Activated CD8-positive, alpha-beta memory T cell treated with anti-CD3 and anti-CD28 coated beads, Interleukin-2, amount 10 ng/mL, durations not matched to agents 7 days and 5 days (primary cell): Measurements from ENCODE around the gene IRAK2. TPM values are rescaled to one million over a fixed set of nuclear protein-coding genes. Genes with fewer than 3 reads are reported as not detected.
"Not testable (repeated sequence)": the region's sequence is repeated elsewhere in the genome, so short reads cannot be mapped to it uniquely, and the experiment has no call there.

Source experiments
- ATAC-seq: fragments of 150-1000 bp; cut with Tn5 transposase; one replicate; pipeline ENCODE4 v1.10.0; 2021; ENCODE audit warnings: moderate library complexity
- CTCF ChIA-PET: fragments of 350-600 bp; sonication (Branson Sonifier 250); formaldehyde crosslinking; loops from one replicate; lab custom pipeline; 2021; ENCODE audit warnings: antibody characterized with exemption; lab: Charles Lee
- DNase-seq: peaks from one replicate; pipeline ENCODE4 v3.0.0-alpha.2; 2020
- H3K27ac Mint-ChIP-seq: one replicate; pipeline ENCODE4 v1.8.0; 2021; ENCODE audit warnings: mild to moderate bottlenecking, mixed read lengths
- H3K27me3 Mint-ChIP-seq: one replicate; pipeline ENCODE4 v1.8.0; 2021; ENCODE audit warnings: mixed read lengths
- H3K36me3 Mint-ChIP-seq: one replicate; pipeline ENCODE4 v1.8.0; 2021; ENCODE audit warnings: mild to moderate bottlenecking, mixed read lengths
- H3K4me1 Mint-ChIP-seq: one replicate; pipeline ENCODE4 v1.8.0; 2021; ENCODE audit warnings: mixed read lengths
- H3K4me3 Mint-ChIP-seq: one replicate; pipeline ENCODE4 v1.8.0; 2021; ENCODE audit warnings: mild to moderate bottlenecking, moderate library complexity, mixed read lengths
- H3K9me3 Mint-ChIP-seq: one replicate; pipeline ENCODE4 v1.8.0; 2022; ENCODE audit warnings: low read depth, mixed read lengths
- total RNA-seq, 2 experiments: library from RNA; stranded (reverse); gene quantifications; one replicate each; pipeline ENCODE4 v1.2.3, GENCODE V29; 2021

The IRAK2 gene
- total RNA-seq, 2 experiments from 2014 or later, result 3.0 to 9.1 TPM

DNA sequence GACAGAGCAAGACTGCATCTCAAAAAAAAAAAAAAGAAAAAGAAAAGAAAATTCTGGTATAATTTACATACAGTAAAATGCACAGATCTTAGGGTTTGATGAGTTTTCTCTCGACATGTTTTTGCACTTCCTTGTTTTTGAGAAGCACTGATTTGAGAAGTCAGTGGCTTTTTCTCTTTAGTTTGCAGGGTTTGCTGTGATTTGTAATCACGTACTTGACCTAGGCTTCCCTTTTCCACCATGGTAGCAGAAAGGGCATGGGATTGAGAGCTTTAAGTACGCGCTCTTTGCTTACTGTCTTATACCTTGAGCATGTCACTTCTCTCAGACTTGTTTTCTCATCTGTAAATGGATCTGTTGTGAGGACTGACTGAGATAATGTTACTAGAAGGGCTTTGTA is 19.0 kb upstream of the IRAK2 start:
- ATAC-seq, result no peak
- peak overlapping the region; percentile 36 for H3K4me3 Mint-ChIP-seq
- no peak for DNase-seq
- H3K4me1 Mint-ChIP-seq, result peaks cover 36% of the 10 kb centered on the region
- peak overlapping the region; percentile 52 for H3K27ac Mint-ChIP-seq
- no peaks in the 10 kb centered on the region for H3K9me3 Mint-ChIP-seq
- H3K36me3 Mint-ChIP-seq, result peaks cover 39% of the 10 kb centered on the region
- no peaks in the 10 kb centered on the region for H3K27me3 Mint-ChIP-seq
- CTCF ChIA-PET, result interaction anchor here (0.8 kb wide), 1 partner anchor 124 kb away, joined by 3 read pairs; no protein-coding TSS in a partner anchor

DNA sequence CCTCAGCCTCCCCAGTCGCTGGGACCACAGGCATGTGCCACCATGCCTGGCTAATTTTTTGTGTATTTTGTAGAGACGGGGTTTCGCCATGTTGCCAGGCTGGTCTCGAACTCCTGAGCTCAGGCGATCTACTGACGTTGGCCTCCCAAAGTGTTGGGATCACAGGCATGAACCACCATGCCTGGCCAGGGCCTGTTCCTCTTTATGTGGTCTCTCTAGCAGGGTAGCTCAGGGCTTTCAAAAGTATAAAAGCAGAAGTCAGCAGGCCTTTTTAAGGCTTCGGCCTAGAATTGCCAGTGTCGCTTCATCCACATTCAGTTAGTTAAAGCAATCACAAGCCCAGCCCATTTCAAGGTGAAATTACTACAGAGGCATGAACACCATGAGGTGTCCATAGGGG is 15.5 kb upstream of the IRAK2 start:
- H3K27me3 Mint-ChIP-seq, result no peaks in the 10 kb centered on the region
- peaks cover 20% of the 10 kb centered on the region for H3K4me1 Mint-ChIP-seq
- CTCF ChIA-PET, result interaction anchor here (1.3 kb wide), 1 partner anchor 12 kb away, joined by 3 read pairs; no protein-coding TSS in a partner anchor
- no peak overlapping the region for H3K27ac Mint-ChIP-seq
- H3K9me3 Mint-ChIP-seq, result no peaks in the 10 kb centered on the region
- H3K4me3 Mint-ChIP-seq, result no peak overlapping the region
- H3K36me3 Mint-ChIP-seq, result peaks cover 49% of the 10 kb centered on the region
- ATAC-seq, result no peak
- DNase-seq, result no peak

DNA sequence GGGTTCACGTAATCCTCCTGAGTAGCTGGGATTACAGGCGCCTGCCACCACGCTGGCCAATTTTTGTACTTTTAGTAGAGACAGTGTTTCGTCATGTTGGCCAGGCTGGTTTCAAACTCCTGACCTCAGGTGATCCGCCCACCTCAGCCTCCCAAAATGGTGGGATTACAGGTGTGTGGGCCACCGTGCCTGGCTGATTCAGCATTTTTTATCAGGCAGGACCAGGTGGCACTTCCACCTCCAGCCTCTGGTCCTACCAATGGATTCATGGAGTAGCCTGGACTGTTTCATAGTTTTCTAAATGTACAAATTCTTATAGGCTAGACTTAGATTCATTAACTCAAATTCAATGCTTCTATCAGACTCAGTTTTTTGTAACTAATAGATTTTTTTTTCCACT is 13.7 kb upstream of the IRAK2 start:
- ATAC-seq, result no peak
- no peak overlapping the region for H3K27ac Mint-ChIP-seq
- no peak for DNase-seq
- peaks cover 11% of the 10 kb centered on the region for H3K4me1 Mint-ChIP-seq
- no peak overlapping the region for H3K4me3 Mint-ChIP-seq
- CTCF ChIA-PET, result interaction anchor here (2.3 kb wide), 1 partner anchor 14 kb away, joined by 8 read pairs; the partner anchor contains the start of gene IRAK2
- H3K36me3 Mint-ChIP-seq, result peaks cover 46% of the 10 kb centered on the region
- no peaks in the 10 kb centered on the region for H3K27me3 Mint-ChIP-seq
- no peaks in the 10 kb centered on the region for H3K9me3 Mint-ChIP-seq

DNA sequence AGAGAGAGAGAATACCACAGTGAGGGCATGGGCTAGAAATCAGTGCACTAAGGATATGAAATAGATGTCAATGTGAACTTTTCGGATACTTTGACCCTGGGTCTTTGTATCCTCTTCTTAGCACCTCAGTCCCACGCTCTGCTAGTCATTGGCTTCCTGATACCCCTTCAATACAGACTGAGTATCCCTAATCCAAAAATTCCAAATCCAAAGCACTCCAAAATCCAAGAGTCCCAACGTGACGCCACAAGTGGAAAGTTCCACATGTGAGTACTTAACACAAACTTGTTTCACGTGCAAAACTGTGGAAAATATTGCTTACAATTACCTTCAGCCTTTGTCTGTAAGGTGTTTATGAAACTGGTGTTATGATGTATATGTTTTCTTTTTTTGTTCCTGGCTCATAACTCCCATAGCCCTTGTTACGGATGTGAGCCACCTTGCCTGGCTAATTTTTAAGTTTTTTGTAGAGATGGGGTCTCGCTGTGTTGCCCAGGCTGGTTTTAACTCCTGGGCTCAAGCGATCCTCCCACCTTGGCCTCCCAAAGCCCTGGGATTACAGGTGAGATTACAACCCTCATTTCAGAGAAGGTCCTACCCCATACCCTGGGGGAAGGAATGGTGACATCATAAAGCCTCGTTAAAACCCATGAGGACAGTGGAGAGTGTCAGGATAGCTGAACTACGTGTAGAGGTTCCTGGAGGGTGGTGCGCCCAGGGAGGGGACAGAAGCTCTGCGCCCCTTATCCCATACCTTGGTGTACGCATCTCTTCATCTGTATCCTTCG is 10.2 kb upstream of the IRAK2 start:
- H3K27me3 Mint-ChIP-seq, result no peaks in the 10 kb centered on the region
- peaks cover 34% of the 10 kb centered on the region for H3K36me3 Mint-ChIP-seq
- no peak for DNase-seq
- CTCF ChIA-PET, result no interaction called here
- no peak overlapping the region for H3K4me3 Mint-ChIP-seq
- H3K27ac Mint-ChIP-seq, result no peak overlapping the region
- no peak for ATAC-seq
- peaks cover 2% of the 10 kb centered on the region for H3K4me1 Mint-ChIP-seq
- no peaks in the 10 kb centered on the region for H3K9me3 Mint-ChIP-seq

DNA sequence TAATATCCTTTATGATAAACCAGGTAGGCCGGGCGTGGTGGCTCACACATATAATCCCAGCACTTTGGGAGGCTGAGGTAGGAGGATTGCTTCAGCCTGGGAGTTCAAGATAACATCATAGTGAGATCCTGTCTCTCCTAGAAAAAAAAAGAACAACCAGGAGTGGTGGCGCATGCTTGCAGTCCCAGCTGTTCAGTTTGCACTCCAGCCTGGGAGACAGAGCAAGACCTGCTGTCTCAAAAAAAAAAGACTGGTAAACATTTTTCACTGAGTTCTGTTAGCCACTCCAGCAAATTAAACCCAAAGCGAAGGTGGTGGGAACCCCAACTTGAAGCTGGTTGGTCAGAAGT is 9.6 kb upstream of the IRAK2 start:
- Mint-ChIP-seq H3K9me3 (no peaks in the 10 kb centered on the region), H3K27ac (no peak overlapping the region), H3K27me3 (no peaks in the 10 kb centered on the region), H3K4me3 (no peak overlapping the region), H3K4me1 (no peaks in the 10 kb centered on the region), H3K36me3 (peaks cover 29% of the 10 kb centered on the region)
- CTCF ChIA-PET, result no interaction called here
- no peak for ATAC-seq
- no peak for DNase-seq

DNA sequence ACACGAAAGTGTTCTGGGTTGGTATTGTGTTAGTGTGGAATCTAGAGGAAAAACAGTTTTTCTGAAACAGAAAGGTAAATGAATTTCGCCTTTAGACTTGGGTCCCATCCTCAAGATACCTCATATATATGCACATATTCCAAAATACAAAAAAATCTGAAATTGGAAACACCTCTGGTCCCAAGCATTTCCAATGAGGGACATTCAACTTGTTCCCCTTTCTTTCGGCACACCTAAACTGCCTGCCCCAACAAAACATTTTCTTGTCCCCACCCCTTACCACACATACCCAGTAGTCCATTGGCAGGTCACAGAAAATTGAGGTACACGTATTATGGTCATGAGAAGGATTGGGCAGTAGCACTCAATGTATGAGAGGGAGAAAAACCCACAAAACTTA is 9.1 kb upstream of the IRAK2 start:
- CTCF ChIA-PET, result no interaction called here
- Mint-ChIP-seq H3K27me3 (no peaks in the 10 kb centered on the region), H3K4me1 (no peaks in the 10 kb centered on the region), H3K27ac (no peak overlapping the region), H3K9me3 (no peaks in the 10 kb centered on the region), H3K4me3 (no peak overlapping the region), H3K36me3 (peaks cover 23% of the 10 kb centered on the region)
- ATAC-seq, result no peak
- DNase-seq, result no peak

DNA sequence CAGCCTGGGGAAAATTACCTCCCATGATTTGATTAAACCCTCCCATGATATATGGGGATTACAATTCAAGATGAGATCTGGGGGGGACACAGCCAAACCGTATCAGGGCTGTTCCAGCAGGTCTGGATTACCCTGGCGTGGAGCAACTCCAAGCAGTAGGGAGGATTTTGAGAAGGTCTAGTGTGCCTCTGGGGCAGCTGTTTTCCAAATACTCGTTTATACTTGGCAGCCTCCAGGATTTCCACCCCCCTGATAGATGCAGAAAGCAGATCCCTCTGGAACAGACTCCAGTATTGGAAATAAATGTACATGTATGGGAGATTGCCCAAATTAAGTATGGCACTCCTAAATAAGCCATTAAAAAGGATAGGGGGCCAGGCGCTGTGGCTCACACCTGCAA is 7.7 kb upstream of the IRAK2 start:
- CTCF ChIA-PET, result interaction anchor here (0.9 kb wide), 1 partner anchor 65 kb away, joined by 3 read pairs; no protein-coding TSS in a partner anchor
- Mint-ChIP-seq H3K9me3 (no peaks in the 10 kb centered on the region), H3K27ac (no peak overlapping the region), H3K27me3 (no peaks in the 10 kb centered on the region), H3K4me1 (no peaks in the 10 kb centered on the region), H3K4me3 (no peak overlapping the region), H3K36me3 (peaks cover 13% of the 10 kb centered on the region)
- no peak for DNase-seq
- no peak for ATAC-seq

DNA sequence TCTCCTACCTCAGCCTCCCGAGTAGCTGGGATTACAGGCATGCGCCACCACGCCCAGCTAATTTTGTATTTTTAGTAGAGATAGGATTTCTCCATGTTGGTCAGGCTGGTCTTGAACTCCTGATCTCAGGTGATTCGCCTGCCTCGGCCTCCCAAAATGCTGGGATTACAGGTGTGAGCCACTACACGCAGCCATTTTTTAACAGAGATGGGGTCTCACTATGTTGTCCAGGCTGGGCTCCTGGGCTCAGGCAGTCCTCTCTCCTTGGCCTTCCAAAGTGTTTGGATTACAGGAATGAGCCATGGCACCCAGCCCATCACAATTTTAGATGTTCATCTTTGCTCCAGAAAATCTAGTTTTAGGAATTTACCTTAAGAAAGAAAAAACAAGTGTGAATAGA is 6.2 kb upstream of the IRAK2 start:
- CTCF ChIA-PET, result interaction anchor here (0.7 kb wide), 1 partner anchor 18 kb away, joined by 3 read pairs; no protein-coding TSS in a partner anchor

DNA sequence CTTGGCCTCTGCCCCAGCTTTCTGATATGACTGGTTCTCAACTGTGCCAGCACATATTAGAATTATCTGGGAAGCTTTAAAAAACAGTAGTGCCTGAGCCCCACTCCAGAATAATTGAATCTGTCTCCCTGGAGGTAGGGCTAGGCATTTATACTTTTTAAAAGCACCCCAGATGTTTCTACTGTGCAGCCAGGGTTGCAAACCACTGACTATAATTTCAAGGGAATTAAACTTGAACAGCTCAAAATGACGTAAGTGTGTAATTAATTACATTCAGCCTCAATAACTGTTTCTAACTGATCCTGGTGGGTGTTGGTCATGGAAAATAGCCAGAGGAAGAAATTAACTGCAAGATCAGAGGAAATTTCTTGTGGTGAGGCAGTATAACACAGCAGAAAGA is 4.4 kb upstream of the IRAK2 start:
- CTCF ChIA-PET, result interaction anchor here (0.8 to 1.2 kb wide), 3 partner anchors 11 to 102 kb away, joined by 3 to 6 read pairs (median 5); partner anchors contain the start of gene TATDN2

More for the DNA sequence above, 6.2 kb upstream of the IRAK2 start:
- H3K9me3 Mint-ChIP-seq, H3K27me3 Mint-ChIP-seq, H3K4me3 Mint-ChIP-seq, H3K36me3 Mint-ChIP-seq, DNase-seq, H3K27ac Mint-ChIP-seq, ATAC-seq, H3K4me1 Mint-ChIP-seq: not testable (repeated sequence)

DNA sequence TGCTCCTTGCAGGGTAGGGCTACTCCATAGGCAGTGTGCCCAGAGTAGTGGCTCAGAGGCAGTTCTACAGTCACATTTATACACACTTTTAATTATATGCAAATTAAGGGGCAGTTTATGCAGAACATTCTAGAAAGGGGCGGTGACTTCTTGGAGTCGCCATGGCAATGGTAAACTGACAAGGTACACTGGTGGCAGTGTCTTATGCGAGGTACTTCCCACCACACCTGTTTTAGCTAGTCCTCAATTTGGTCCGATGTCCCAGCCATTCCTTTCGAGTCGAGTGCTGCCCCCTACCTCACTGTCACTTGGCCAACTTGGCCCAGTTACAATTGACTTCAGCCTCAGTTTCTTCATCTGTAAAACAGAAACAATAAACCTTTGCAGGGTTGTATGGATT is 3.8 kb upstream of the IRAK2 start:
- ATAC-seq (no peak), DNase-seq (no peak)
- no peaks in the 10 kb centered on the region for H3K4me1 Mint-ChIP-seq
- no peak overlapping the region for H3K4me3 Mint-ChIP-seq
- no peak overlapping the region for H3K27ac Mint-ChIP-seq
- CTCF ChIA-PET, result interaction anchor here (1.2 to 1.7 kb wide), 3 partner anchors 12 to 87 kb away, joined by 3 to 6 read pairs (median 4); partner anchors contain the start of gene TATDN2
- H3K9me3 Mint-ChIP-seq, result no peaks in the 10 kb centered on the region
- no peaks in the 10 kb centered on the region for H3K27me3 Mint-ChIP-seq
- H3K36me3 Mint-ChIP-seq, result no peaks in the 10 kb centered on the region

More for the DNA sequence above, 4.4 kb upstream of the IRAK2 start:
- Mint-ChIP-seq H3K4me3 (no peak overlapping the region), H3K36me3 (peaks cover 2% of the 10 kb centered on the region), H3K4me1 (no peaks in the 10 kb centered on the region), H3K27ac (no peak overlapping the region), H3K27me3 (no peaks in the 10 kb centered on the region), H3K9me3 (no peaks in the 10 kb centered on the region)
- DNase-seq, result no peak
- no peak for ATAC-seq

DNA sequence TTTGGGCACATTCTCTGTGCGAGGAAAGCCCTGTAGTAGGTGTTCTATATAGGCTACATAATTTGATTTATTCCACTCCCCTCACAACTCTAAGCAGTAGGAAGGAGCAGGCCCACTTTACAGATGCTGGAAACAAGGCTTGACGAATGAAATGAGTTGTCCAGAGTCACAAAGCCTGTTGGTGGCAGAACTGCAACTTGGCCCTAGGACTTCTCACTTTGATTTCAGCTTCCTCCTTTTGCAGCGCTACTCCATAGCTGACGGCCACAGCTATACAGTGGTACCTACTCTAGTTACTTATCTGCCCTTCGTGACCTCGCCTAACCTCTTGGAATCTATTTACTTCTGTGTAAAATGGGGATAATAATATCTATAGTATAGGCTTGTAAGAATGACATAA is 2.5 kb upstream of the IRAK2 start:
- CTCF ChIA-PET, result interaction anchor here (1.7 kb wide), 1 partner anchor 30 kb away, joined by 4 read pairs; no protein-coding TSS in a partner anchor
- Mint-ChIP-seq H3K36me3 (peaks cover 3% of the 10 kb centered on the region), H3K4me3 (no peak overlapping the region), H3K9me3 (no peaks in the 10 kb centered on the region), H3K27me3 (no peaks in the 10 kb centered on the region), H3K4me1 (peaks cover 9% of the 10 kb centered on the region), H3K27ac (no peak overlapping the region)
- DNase-seq, result no peak
- ATAC-seq, result no peak

DNA sequence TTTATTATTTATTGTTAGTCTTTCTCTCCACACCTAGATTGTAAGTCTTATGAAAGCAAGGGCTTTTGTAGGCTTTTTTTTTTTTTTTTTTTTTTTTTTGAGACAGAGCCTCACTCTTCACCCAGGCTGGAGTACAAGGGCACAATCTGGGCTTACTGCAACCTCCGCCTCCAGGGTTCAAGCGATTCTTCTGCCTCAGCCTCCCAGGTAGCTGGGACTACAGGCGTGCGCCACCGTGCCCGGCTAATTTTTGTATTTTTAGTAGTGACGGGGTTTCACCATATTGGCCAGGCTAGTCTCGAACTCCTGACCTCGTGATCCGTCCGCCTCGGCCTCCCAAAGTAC is 546 bp upstream of the IRAK2 start:
- not testable (repeated sequence) for DNase-seq, ATAC-seq, H3K27ac Mint-ChIP-seq, H3K9me3 Mint-ChIP-seq, H3K27me3 Mint-ChIP-seq
- CTCF ChIA-PET, result interaction anchor here (1.0 to 3.4 kb wide), 8 partner anchors 10 to 158 kb away, joined by 3 to 19 read pairs (median 6); no protein-coding TSS in a partner anchor
- H3K4me3 Mint-ChIP-seq, result peak overlapping the region; percentile 71
- peaks cover 16% of the 10 kb centered on the region for H3K4me1 Mint-ChIP-seq
- H3K36me3 Mint-ChIP-seq, result peaks cover 11% of the 10 kb centered on the region

DNA sequence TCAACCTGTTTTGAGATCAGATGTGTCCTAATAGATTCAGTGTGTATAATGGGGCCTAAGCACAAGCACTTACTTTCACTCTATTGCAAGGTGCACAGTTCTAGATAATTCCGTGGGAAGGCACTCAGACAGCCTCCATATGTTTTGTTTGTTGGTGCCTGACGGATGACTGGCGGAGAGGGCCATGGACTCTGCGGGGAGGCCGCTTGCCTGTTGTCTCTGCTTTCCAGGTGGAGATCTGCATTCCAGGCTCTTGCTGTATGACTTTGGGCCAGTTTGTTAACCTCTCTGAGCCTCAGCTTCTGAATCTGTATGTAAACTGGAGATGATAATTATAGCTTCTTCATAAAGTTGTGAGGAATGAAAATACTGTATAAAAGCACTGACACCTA is 1.5 kb downstream of the IRAK2 start:
- H3K36me3 Mint-ChIP-seq, result peaks cover 11% of the 10 kb centered on the region
- no peaks in the 10 kb centered on the region for H3K27me3 Mint-ChIP-seq
- no peak overlapping the region for H3K4me3 Mint-ChIP-seq

More for the DNA sequence above, 1.5 kb downstream of the IRAK2 start:
- Mint-ChIP-seq H3K4me1 (peaks cover 16% of the 10 kb centered on the region), H3K27ac (no peak overlapping the region), H3K9me3 (no peaks in the 10 kb centered on the region)
- CTCF ChIA-PET, result interaction anchor here (1.2 to 3.4 kb wide), 5 partner anchors 14 to 98 kb away, joined by 3 to 19 read pairs (median 8); no protein-coding TSS in a partner anchor
- DNase-seq (no peak), ATAC-seq (no peak)
